HL-60 (cell line): ENCODE measurements around the gene NUDCD3.

Experiments
- DNase-seq, 2 experiments: peaks; one replicate each; pipeline ENCODE4 v3.0.0-alpha.2; 2010 to 2020; ENCODE audit warnings: low read depth in 1 of 2, low spot score in 1 of 2
- H3K27ac ChIP-seq: fragments of 250-450 bp; sonication (Bioruptor Pico); replicated peaks from 2 replicates; pipeline ENCODE4 v1.5.1; 2020; ENCODE audit warnings: mild to moderate bottlenecking, moderate library complexity
- H3K27me3 ChIP-seq: fragments of 250-450 bp; sonication (Bioruptor Pico); 2 replicates; pipeline ENCODE4 v1.5.1; 2021; ENCODE audit warnings: mild to moderate bottlenecking, moderate library complexity; ENCODE audit not compliant: insufficient read depth, poor library complexity, severe bottlenecking
- H3K4me3 ChIP-seq: replicated peaks from 2 replicates; pipeline ENCODE4 v1.5.1; 2011; ENCODE audit warnings: mild to moderate bottlenecking, control low read depth, low read length; ENCODE audit not compliant: insufficient read depth
- GABPA ChIP-seq: IDR thresholded peaks from 2 replicates; pipeline ENCODE4 v1.6.1; 2012; ENCODE audit warnings: low read depth
- POLR2AphosphoS5 ChIP-seq: IDR thresholded peaks from 2 replicates; pipeline ENCODE4 v1.6.1; 2012; ENCODE audit warnings: low read depth
- SPI1 ChIP-seq: IDR thresholded peaks from 2 replicates; pipeline ENCODE4 v1.6.1; 2012; ENCODE audit warnings: low read depth, mild to moderate bottlenecking, borderline replicate concordance
- TF ChIP-seq, protein P1 (sequence below): IDR thresholded peaks from one replicate; pipeline ENCODE4 v1.5.1; 2011; ENCODE audit warnings: low read length, control low read depth, inconsistent platforms; ENCODE audit not compliant: insufficient read depth
- TF ChIP-seq, protein P2 (sequence below): IDR thresholded peaks from 2 replicates; pipeline ENCODE4 v1.6.1; 2012; ENCODE audit warnings: low read depth; ENCODE audit not compliant: insufficient replicate concordance

The NUDCD3 gene

DNA sequence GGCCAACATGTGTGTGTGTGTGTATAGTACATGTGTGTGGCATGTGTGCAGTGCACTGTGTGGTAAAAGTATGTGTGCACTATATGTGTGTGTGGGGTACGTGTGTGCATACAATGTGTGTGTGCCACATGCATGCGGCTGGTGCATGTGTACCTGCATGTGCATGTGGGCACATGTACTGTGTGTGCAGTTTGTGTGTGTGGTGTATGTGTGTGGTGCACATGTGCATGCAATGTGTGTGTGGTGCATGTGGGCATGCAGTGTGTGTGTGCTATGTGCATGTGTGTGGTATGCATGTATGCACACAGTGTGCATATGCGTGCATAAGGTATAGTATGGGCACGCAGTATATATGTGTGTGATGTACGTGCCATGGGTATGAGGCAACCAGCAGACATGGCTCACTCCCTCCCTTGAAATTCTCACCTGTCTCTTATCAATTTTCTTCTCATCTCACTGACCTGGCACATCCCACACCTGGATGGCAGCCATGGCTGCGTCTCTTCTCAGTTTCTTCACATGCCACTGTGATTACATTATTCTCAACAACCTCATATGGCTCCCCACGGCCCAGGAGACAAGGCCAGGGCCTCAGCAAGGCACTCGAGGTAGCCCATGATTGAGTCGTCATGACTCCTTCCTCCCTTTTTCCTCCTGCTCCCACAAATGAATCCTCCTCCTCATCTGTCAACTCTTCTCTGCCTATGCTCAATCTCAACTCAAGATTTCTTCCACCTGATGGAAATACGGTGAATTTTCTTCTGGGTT, 57.0 kb downstream of the NUDCD3 start:
- TF ChIP-seq GABPA (no peak), POLR2AphosphoS5 (no peak), SPI1 (no peak)
- TF ChIP-seq, protein P1, sequence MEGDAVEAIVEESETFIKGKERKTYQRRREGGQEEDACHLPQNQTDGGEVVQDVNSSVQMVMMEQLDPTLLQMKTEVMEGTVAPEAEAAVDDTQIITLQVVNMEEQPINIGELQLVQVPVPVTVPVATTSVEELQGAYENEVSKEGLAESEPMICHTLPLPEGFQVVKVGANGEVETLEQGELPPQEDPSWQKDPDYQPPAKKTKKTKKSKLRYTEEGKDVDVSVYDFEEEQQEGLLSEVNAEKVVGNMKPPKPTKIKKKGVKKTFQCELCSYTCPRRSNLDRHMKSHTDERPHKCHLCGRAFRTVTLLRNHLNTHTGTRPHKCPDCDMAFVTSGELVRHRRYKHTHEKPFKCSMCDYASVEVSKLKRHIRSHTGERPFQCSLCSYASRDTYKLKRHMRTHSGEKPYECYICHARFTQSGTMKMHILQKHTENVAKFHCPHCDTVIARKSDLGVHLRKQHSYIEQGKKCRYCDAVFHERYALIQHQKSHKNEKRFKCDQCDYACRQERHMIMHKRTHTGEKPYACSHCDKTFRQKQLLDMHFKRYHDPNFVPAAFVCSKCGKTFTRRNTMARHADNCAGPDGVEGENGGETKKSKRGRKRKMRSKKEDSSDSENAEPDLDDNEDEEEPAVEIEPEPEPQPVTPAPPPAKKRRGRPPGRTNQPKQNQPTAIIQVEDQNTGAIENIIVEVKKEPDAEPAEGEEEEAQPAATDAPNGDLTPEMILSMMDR, result no peak
- TF ChIP-seq, protein P2, sequence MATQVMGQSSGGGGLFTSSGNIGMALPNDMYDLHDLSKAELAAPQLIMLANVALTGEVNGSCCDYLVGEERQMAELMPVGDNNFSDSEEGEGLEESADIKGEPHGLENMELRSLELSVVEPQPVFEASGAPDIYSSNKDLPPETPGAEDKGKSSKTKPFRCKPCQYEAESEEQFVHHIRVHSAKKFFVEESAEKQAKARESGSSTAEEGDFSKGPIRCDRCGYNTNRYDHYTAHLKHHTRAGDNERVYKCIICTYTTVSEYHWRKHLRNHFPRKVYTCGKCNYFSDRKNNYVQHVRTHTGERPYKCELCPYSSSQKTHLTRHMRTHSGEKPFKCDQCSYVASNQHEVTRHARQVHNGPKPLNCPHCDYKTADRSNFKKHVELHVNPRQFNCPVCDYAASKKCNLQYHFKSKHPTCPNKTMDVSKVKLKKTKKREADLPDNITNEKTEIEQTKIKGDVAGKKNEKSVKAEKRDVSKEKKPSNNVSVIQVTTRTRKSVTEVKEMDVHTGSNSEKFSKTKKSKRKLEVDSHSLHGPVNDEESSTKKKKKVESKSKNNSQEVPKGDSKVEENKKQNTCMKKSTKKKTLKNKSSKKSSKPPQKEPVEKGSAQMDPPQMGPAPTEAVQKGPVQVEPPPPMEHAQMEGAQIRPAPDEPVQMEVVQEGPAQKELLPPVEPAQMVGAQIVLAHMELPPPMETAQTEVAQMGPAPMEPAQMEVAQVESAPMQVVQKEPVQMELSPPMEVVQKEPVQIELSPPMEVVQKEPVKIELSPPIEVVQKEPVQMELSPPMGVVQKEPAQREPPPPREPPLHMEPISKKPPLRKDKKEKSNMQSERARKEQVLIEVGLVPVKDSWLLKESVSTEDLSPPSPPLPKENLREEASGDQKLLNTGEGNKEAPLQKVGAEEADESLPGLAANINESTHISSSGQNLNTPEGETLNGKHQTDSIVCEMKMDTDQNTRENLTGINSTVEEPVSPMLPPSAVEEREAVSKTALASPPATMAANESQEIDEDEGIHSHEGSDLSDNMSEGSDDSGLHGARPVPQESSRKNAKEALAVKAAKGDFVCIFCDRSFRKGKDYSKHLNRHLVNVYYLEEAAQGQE, result no peak
- no peaks in the 10 kb centered on the region for H3K27me3 ChIP-seq
- no peak overlapping the region for H3K4me3 ChIP-seq
- no peak overlapping the region for H3K27ac ChIP-seq
- no peak for DNase-seq

DNA sequence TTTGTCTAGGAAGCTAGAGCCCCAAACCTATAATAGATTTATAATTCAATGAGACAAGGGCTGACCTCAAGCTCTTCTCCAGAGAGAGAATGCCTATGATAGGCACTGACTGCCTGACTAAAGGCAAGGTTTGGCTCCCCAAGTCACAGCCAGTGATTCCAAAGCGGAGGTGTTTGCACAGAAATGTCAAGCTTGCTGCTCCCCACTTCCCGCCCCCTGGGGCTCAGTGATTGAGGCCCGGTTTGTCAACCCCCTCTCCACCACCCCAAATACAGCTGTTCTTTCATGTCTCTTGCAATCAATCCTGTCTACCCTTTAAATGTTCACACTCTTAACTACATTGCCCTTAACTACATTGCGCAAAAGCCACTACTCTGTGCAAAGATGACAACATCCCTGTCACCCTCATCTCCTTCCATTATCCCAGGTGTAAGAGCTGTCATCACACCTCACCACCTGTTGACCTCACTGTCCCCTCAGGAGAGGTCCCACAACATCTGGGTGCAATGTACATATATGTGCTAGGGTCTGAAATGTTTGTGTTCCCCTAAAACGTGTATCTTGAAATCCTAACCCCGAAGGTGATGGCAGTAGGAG, 58.0 kb downstream of the NUDCD3 start:
- H3K27me3 ChIP-seq, result no peaks in the 10 kb centered on the region
- DNase-seq, result no peak
- TF ChIP-seq, protein P2, result no peak
- no peak for TF ChIP-seq SPI1
- no peak for TF ChIP-seq GABPA
- no peak for TF ChIP-seq POLR2AphosphoS5
- TF ChIP-seq, protein P1, result no peak
- no peak overlapping the region for H3K4me3 ChIP-seq
- H3K27ac ChIP-seq, result no peak overlapping the region

DNA sequence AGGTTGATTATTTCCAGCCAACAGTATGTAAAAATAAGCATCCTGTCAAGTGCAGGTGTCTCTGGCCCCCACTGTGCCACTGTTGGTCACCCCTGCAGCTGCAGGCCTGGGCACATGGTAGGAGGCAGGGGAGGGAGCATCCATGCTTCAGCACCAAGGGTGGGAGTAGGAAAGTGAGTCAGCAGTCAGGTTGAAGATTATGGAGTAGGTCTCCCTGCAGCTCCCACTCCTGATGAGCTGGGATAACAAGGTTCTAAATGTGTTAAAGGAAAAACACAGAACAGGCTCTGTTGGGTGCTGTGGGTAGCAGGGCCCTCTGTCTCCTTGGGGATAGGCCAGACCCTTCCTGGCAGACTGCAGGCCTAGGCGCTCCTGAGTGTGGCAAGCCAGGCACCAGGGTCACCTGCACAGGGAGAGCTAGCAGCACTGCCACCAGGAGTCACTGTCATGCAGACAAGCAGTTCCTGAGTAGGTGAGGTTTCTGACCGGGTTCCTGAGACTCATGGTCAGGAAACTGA, 59.3 kb downstream of the NUDCD3 start:
- Histone ChIP-seq H3K4me3 (no peak overlapping the region), H3K27me3 (no peaks in the 10 kb centered on the region), H3K27ac (no peak overlapping the region)
- no peak for DNase-seq
- TF ChIP-seq POLR2AphosphoS5 (no peak), GABPA (no peak), SPI1 (no peak)
- TF ChIP-seq, protein P1, result no peak
- TF ChIP-seq, protein P2, result no peak
